ENCODE results near the gene ZNF385B.

The ZNF385B gene

GRCh38 chr2:179518830-179519229, 342.6 kb downstream of the ZNF385B start:
- no peaks in the 10 kb centered on the region for H3K36me3 Mint-ChIP-seq (ENCODE audit: low read depth)
- H3K27me3 Mint-ChIP-seq (ENCODE audit: low read depth), result no peaks in the 10 kb centered on the region
- no peak for DNase-seq (ENCODE audit: low spot score)
- no peaks in the 10 kb centered on the region for H3K9me3 Mint-ChIP-seq
- H3K27ac Mint-ChIP-seq, result no peak overlapping the region
- H3K4me1 Mint-ChIP-seq (ENCODE audit: low read depth), result no peaks in the 10 kb centered on the region
- H3K4me3 Mint-ChIP-seq, result no peak overlapping the region

DNA sequence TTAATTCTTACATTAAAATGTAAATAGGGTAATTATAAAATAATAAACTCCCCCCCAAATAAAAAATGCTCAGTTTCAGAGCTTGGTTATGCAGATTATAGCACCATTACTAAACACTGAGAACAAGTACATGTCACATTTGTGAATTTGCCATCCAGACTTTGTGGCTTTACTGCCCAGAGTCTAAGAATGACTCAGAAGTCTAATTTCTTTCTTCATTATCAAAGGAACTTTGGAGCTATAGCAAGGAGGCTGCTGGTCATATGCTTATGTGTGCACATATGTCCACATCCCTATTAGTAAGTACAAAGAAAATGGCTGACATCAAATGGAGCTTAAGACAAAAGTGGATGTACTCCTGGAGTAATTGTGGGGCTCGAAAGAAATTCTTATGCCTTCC, 348.2 kb downstream of the ZNF385B start:
- no peak overlapping the region for H3K4me3 Mint-ChIP-seq
- no peaks in the 10 kb centered on the region for H3K36me3 Mint-ChIP-seq (ENCODE audit: low read depth)
- DNase-seq (ENCODE audit: low spot score), result no peak
- H3K9me3 Mint-ChIP-seq, result no peaks in the 10 kb centered on the region
- no peaks in the 10 kb centered on the region for H3K4me1 Mint-ChIP-seq (ENCODE audit: low read depth)
- H3K27ac Mint-ChIP-seq, result no peak overlapping the region
- no peaks in the 10 kb centered on the region for H3K27me3 Mint-ChIP-seq (ENCODE audit: low read depth)

GRCh38 chr2:179512281-179513035, 349.0 kb downstream of the ZNF385B start:
- no peak for DNase-seq (ENCODE audit: low spot score)
- H3K4me3 Mint-ChIP-seq, result no peak overlapping the region
- H3K27me3 Mint-ChIP-seq (ENCODE audit: low read depth), result no peaks in the 10 kb centered on the region
- no peaks in the 10 kb centered on the region for H3K9me3 Mint-ChIP-seq
- no peak overlapping the region for H3K27ac Mint-ChIP-seq
- H3K4me1 Mint-ChIP-seq (ENCODE audit: low read depth), result no peaks in the 10 kb centered on the region
- H3K36me3 Mint-ChIP-seq (ENCODE audit: low read depth), result no peaks in the 10 kb centered on the region

GRCh38 chr2:179511105-179511789, 350.2 kb downstream of the ZNF385B start:
- Mint-ChIP-seq H3K4me3 (no peak overlapping the region), H3K27me3 (ENCODE audit: low read depth) (no peaks in the 10 kb centered on the region), H3K9me3 (no peaks in the 10 kb centered on the region), H3K27ac (no peak overlapping the region), H3K36me3 (ENCODE audit: low read depth) (no peaks in the 10 kb centered on the region), H3K4me1 (ENCODE audit: low read depth) (no peaks in the 10 kb centered on the region)
- no peak for DNase-seq (ENCODE audit: low spot score)

DNA sequence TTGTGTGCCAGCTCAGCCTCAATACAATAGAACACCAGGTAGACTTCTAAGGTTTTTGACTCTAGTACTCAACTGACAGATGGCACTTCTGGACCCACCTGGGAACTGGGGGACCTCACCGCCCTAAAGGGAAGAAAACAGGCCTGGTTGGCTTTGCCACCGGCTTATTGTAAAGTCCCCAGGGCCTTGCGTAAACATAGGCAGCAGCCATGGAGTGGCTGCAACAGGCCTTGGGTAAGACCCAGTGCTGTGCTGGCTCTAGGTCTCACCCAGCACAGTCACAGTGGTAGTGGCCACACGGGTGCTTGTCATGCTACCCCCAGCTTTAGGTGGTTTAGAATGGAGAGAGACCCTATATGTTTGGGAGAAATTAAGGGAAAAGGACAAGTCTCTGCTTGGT, 366.1 kb downstream of the ZNF385B start:
- Mint-ChIP-seq H3K4me1 (ENCODE audit: low read depth) (no peaks in the 10 kb centered on the region), H3K36me3 (ENCODE audit: low read depth) (no peaks in the 10 kb centered on the region), H3K27ac (no peak overlapping the region), H3K9me3 (no peaks in the 10 kb centered on the region), H3K4me3 (no peak overlapping the region), H3K27me3 (ENCODE audit: low read depth) (no peaks in the 10 kb centered on the region)
- no peak for DNase-seq (ENCODE audit: low spot score)

DNA sequence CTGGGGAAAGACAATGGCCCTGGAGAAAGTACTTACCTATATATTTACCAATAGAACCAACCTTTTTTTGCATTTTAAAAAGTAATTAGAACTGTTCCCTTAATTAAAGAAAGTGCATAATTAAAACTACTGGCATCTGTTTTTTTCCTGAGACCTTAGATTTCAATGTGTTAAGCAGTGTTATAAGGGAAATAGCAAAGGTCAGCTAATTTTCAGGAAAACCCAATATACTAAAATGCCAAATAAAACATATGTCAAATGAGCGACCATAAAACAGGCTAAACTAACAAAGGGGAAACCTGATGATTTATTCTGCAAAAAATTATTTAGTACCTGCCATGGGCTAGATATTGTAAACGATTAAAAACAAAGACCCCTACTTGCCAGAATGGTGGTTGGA, 372.8 kb downstream of the ZNF385B start:
- Mint-ChIP-seq H3K9me3 (no peaks in the 10 kb centered on the region), H3K4me1 (ENCODE audit: low read depth) (no peaks in the 10 kb centered on the region), H3K4me3 (no peak overlapping the region), H3K27me3 (ENCODE audit: low read depth) (no peaks in the 10 kb centered on the region), H3K27ac (no peak overlapping the region), H3K36me3 (ENCODE audit: low read depth) (no peaks in the 10 kb centered on the region)
- no peak for DNase-seq (ENCODE audit: low spot score)

- Mint-ChIP-seq H3K4me3 (no peak overlapping the region), H3K9me3 (no peaks in the 10 kb centered on the region), H3K27me3 (ENCODE audit: low read depth) (no peaks in the 10 kb centered on the region), H3K4me1 (ENCODE audit: low read depth) (no peaks in the 10 kb centered on the region), H3K27ac (no peak overlapping the region), H3K36me3 (ENCODE audit: low read depth) (no peaks in the 10 kb centered on the region)
- no peak for DNase-seq (ENCODE audit: low spot score)
These were observed 374.2 kb downstream of the ZNF385B start for GRCh38 chr2:179487010-179487731.

GRCh38 chr2:179483131-179483530, 378.3 kb downstream of the ZNF385B start:
- H3K4me3 Mint-ChIP-seq, result no peak overlapping the region
- no peak overlapping the region for H3K27ac Mint-ChIP-seq
- DNase-seq (ENCODE audit: low spot score), result no peak
- H3K36me3 Mint-ChIP-seq (ENCODE audit: low read depth), result no peaks in the 10 kb centered on the region
- H3K27me3 Mint-ChIP-seq (ENCODE audit: low read depth), result no peaks in the 10 kb centered on the region
- H3K9me3 Mint-ChIP-seq, result no peaks in the 10 kb centered on the region
- H3K4me1 Mint-ChIP-seq (ENCODE audit: low read depth), result no peaks in the 10 kb centered on the region

DNA sequence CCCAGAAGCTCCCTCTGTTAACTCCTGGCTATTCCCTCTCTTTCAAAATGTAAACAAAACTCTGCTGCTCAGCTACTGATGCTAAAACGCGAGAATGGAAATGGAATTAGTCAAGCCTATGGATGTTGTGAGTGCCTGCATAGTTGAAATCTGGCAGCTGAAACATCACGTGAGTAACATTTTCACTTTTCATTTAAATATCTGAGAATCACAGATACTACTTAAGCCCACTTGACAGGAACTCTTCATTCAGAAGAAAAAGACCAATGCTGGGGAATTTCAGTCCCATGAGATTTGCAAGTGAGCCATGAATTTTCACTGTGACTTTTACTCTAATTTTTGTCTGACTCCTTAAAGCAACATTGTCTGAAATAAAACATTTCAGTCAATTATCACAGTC, 381.5 kb downstream of the ZNF385B start:
- H3K4me3 Mint-ChIP-seq, result no peak overlapping the region
- H3K27me3 Mint-ChIP-seq (ENCODE audit: low read depth), result no peaks in the 10 kb centered on the region
- no peak for DNase-seq (ENCODE audit: low spot score)
- no peaks in the 10 kb centered on the region for H3K4me1 Mint-ChIP-seq (ENCODE audit: low read depth)
- H3K9me3 Mint-ChIP-seq, result no peaks in the 10 kb centered on the region
- no peaks in the 10 kb centered on the region for H3K36me3 Mint-ChIP-seq (ENCODE audit: low read depth)
- H3K27ac Mint-ChIP-seq, result no peak overlapping the region

- no peaks in the 10 kb centered on the region for H3K36me3 Mint-ChIP-seq (ENCODE audit: low read depth)
- no peaks in the 10 kb centered on the region for H3K9me3 Mint-ChIP-seq
- H3K27ac Mint-ChIP-seq, result no peak overlapping the region
- H3K27me3 Mint-ChIP-seq (ENCODE audit: low read depth), result no peaks in the 10 kb centered on the region
- DNase-seq (ENCODE audit: low spot score), result no peak
- H3K4me3 Mint-ChIP-seq, result no peak overlapping the region
- no peaks in the 10 kb centered on the region for H3K4me1 Mint-ChIP-seq (ENCODE audit: low read depth)
These were observed 382.6 kb downstream of the ZNF385B start for GRCh38 chr2:179478771-179479170.

- no peak overlapping the region for H3K4me3 Mint-ChIP-seq
- H3K27ac Mint-ChIP-seq, result no peak overlapping the region
- no peaks in the 10 kb centered on the region for H3K4me1 Mint-ChIP-seq (ENCODE audit: low read depth)
- H3K36me3 Mint-ChIP-seq (ENCODE audit: low read depth), result no peaks in the 10 kb centered on the region
- no peaks in the 10 kb centered on the region for H3K27me3 Mint-ChIP-seq (ENCODE audit: low read depth)
- no peak for DNase-seq (ENCODE audit: low spot score)
- no peaks in the 10 kb centered on the region for H3K9me3 Mint-ChIP-seq
These were observed 390.4 kb downstream of the ZNF385B start for GRCh38 chr2:179470992-179471391.

GRCh38 chr2:179470089-179470488, 391.3 kb downstream of the ZNF385B start:
- Mint-ChIP-seq H3K27me3 (ENCODE audit: low read depth) (no peaks in the 10 kb centered on the region), H3K9me3 (no peaks in the 10 kb centered on the region), H3K4me1 (ENCODE audit: low read depth) (no peaks in the 10 kb centered on the region), H3K36me3 (ENCODE audit: low read depth) (no peaks in the 10 kb centered on the region), H3K4me3 (no peak overlapping the region), H3K27ac (no peak overlapping the region)
- DNase-seq (ENCODE audit: low spot score), result no peak

GRCh38 chr2:179467960-179468359, 393.5 kb downstream of the ZNF385B start:
- Mint-ChIP-seq H3K4me3 (no peak overlapping the region), H3K36me3 (ENCODE audit: low read depth) (no peaks in the 10 kb centered on the region), H3K27me3 (ENCODE audit: low read depth) (no peaks in the 10 kb centered on the region), H3K9me3 (no peaks in the 10 kb centered on the region), H3K27ac (no peak overlapping the region), H3K4me1 (ENCODE audit: low read depth) (no peaks in the 10 kb centered on the region)
- DNase-seq (ENCODE audit: low spot score), result no peak

DNA sequence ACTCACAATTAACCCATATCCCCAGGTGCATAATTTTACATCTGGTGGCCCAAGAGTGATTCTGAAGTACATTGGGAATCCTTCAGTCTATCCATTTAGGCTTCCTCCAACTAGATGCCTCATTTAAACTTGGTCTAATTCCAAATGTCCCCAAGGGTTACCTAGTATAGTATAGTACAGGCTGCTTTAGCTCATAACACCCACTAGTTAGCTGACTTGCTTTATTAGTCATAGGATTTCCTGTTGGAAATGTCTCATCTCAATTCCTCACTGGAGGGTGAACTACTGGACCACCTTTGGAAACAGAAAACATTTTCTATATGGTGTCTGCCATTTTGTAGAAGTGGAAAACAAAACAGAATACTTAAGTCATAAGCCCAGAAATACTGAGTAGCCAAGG, 394.3 kb downstream of the ZNF385B start:
- Mint-ChIP-seq H3K9me3 (no peaks in the 10 kb centered on the region), H3K27me3 (ENCODE audit: low read depth) (no peaks in the 10 kb centered on the region), H3K4me3 (no peak overlapping the region), H3K36me3 (ENCODE audit: low read depth) (no peaks in the 10 kb centered on the region), H3K4me1 (ENCODE audit: low read depth) (no peaks in the 10 kb centered on the region), H3K27ac (no peak overlapping the region)
- DNase-seq (ENCODE audit: low spot score), result no peak

All from T-helper 2 cell treated with Interferon-gamma antibody and Interleukin-4, amounts not matched to agents 5 μg/mL and 100 μg/mL, for 36 hours (primary cell).